Right ventricle myocardium superior (tissue), 1 donor: ENCODE measurements around the gene ACCSL. TPM values are rescaled to one million over a fixed set of nuclear protein-coding genes. Genes with fewer than 3 reads are reported as not detected.
A peak's percentile ranks its signal among the peaks of the same experiment; 100 is the strongest.

Experiments used
- ATAC-seq: fragments of 200-7000 bp; cut with Tn5 transposase; one replicate; pipeline ENCODE4 v1.9.1; 2020; ENCODE audit warnings: mild to moderate bottlenecking; ENCODE audit not compliant: poor library complexity
- DNase-seq: peaks from one replicate; pipeline ENCODE4 v3.0.0-alpha.2; 2020
- intact Hi-C: fragments of 100-400 bp; cut with DNase I; formaldehyde crosslinking; loops from one replicate; pipeline ENCODE4 v1.11.2; 2022
- long read RNA-seq: library from polyadenylated mRNA; unstranded; transcript quantifications from one replicate; pipeline ENCODE4 v2.0.0, GENCODE V29; 2021
- total RNA-seq: library from RNA; stranded (reverse); fragmentation: NEBNext Ultra II Directional; extraction: Animal tissue kit (Norgen Biotek cat#: 25700); gene quantifications from one replicate; pipeline ENCODE4 v1.2.1, GENCODE V29; 2021
- donor health status: DM: no; HTN: yes; CAD: no; lungs with severe emphysema.

Gene ACCSL
- total RNA-seq, result not detected
- long read RNA-seq, result 0 reads

- DNase-seq (no peak), ATAC-seq (no peak)
- intact Hi-C loops, result no loop called here
Observed at GRCh38 chr11:44047931-44048431, at the start of gene ACCSL. Gene ACCSL, plus strand, starts transcription at chr11:44047981. Its CDS starts 56 bp downstream, at chr11:44048037.

GRCh38 chr11:43998308-43998707, 49.5 kb upstream of the ACCSL start:
- intact Hi-C loops, result no loop called here
- ATAC-seq, result no peak
- DNase-seq, result no peak

DNA sequence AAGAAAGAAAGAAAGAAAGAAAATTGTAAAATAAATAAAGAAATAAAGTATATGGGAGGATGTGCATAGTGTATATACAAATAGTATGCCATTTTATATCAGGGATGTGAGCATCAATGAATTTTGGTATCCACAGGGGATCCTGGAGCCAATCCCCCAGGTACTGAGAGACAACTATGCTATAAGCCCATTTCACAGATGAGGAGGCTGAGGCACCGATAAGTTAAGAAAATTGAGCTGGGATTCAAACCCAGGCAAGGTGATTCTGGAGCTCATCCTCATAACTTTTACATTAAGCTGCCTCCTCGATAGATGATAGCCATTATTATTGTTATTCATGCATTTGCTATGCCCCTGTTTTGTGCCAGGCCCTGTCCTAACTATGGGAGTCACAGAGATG, 47.0 kb upstream of the ACCSL start:
- DNase-seq (no peak), ATAC-seq (no peak)
- intact Hi-C loops, result no loop called here

DNA sequence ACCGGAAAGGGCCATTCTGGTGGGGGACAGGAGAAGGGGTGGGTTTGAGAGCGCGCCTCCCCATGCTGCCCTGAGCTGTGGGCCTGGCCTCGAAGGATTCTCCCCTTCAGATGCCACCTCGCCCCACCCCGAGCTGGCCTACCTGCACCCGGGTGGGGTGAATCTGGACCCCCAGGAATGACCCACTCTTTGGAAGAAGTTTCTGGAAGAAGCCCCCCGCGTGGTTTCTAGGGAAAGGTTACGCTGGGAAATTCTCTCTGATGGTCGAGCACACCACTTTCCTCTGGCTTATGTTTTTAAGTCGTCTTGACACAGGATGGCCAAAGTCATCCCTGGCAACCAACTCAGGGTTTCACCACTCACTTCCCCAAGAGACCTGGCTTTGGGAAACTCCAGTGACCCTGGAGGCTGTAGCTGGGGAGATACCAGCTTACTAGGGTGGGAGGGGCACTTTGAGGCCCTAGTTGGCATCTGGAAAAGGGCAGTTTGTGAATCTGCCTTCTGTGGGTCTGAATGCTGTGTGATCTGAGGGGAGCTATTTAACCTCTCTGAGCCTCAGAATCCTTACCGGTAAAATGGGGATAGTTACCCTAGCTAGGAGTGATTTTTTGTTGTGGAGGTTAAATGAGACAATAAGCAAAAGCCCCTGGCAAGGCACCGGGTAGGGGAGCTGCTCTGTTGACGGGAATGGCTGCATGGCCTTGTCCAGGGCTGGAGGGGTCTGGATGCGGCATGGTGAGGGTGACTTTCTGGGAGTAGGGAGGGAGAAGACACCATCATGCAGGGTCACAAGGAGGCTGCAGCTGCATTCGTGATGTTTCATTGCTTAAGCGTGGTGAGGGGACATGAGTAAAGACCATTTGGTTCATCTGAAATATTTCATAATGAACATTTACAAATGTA, 45.3 kb upstream of the ACCSL start:
- DNase-seq, result no peak
- intact Hi-C loops, result no loop called here
- ATAC-seq, result no peak

DNA sequence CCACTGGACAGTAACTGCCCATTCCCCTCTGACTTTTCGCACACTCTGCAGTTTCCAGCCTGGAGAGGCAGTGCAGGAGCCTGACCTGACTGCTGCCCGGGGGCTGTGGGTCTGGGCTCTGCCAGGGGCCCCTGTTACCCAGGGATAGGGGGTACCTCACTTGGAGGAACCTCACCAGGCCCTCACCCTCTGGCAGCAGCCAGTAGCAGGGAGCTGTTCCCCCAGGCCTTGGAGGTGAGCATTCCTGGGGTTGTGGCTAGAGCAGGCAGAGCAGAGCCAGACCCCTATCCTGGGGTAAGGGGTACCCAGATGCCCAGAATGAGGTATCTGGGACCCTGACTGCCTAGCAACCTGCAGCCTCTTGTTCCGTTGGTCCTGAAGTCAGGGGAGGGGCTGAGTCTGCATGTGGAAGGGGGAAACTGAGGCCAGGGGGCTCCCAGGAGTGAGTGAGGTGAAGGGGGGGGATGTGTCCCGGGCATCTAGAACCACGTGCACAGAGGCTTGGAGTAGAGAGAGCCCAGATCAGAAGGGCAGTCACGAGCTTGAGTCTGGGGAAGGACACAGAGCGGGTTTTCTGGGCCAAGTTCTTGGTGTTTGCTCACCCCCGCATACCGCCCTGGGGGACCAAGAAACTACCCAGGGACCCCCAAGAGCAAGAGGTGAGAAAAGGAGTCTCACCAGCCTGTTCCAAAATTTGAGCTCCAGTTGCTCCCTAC, 43.9 kb upstream of the ACCSL start:
- intact Hi-C loops, result no loop called here
- no peak for DNase-seq
- no peak for ATAC-seq

DNA sequence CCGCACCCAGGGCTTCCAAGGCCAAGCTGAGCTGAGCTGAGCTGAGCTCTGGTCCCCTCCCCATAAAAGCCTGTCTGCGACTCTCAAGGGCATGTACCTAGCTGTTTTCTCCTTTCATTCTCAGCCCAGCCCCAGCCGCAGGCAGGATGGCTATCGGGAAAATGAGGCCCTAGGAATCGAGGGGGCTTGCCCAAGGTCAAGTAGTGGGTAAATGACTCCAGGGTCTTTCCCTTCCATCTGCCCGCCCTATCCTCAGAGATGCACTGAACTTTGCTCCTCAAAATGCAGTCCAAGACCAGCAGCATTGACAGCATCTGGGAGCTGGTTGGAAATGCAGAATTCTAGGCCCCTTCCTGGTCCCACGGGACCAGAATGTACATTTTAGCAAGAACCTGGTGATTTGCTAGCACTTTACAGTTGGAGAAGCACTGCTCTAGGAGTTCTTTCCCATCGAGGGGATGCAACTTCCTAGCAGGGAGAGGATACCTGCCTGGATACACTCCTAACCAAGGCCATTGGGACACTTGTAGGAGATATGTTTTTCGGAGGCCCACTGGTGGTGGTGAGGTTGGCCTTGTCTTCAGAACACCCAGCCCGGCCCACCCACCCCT, 43.2 kb upstream of the ACCSL start:
- DNase-seq (no peak), ATAC-seq (no peak)
- intact Hi-C loops, result no loop called here

GRCh38 chr11:44005063-44005701, 42.6 kb upstream of the ACCSL start:
- DNase-seq, result no peak
- no peak for ATAC-seq
- intact Hi-C loops, result no loop called here

DNA sequence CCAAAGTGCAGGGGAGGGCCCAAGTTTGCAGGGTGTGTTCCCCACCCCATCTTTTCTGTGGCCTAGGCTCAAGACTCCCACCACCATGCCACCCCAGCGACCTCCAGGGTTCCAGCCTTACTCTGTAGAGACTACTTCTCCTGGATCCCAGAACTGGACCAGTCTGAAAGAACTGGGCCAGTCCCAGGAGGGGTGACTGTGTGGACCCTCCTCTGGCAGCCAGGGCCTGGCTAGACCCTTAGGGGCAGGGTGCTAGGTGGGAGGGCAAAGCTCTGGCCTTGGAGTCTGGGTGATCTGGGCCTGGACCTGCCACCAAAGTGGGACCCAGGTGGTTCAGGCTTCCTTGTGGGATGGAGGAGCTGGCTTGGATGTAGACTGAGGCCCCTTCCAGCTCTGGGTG, 41.8 kb upstream of the ACCSL start:
- no peak for DNase-seq
- intact Hi-C loops, result no loop called here
- ATAC-seq, result no peak

DNA sequence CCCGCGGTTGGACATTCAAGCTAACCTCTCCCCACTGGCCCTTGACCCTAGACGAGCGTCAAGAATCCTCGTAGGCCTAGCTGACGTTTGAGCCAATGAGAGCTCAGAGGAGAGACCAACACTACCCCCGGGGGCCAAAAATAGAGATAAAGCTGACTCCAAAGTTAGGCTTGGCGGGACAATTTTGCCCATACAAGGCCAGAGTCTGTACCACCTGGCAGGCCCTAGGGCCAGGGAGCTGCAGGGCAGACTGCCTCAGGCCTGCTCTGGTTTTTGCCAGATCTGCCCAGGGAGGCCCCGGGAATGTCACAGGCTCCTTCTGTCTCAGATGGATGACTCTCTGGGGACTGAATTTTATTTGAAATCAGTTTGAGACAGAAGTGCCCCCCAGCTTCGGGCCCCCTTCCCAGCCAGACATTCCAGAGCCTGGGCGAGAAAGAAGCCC, 40.8 kb upstream of the ACCSL start:
- ATAC-seq (peak; percentile 40), DNase-seq (no peak)
- intact Hi-C loops, result no loop called here

- DNase-seq, result no peak
- intact Hi-C loops, result no loop called here
- no peak for ATAC-seq
Observed at GRCh38 chr11:44007481-44008087, 40.2 kb upstream of the ACCSL start.

DNA sequence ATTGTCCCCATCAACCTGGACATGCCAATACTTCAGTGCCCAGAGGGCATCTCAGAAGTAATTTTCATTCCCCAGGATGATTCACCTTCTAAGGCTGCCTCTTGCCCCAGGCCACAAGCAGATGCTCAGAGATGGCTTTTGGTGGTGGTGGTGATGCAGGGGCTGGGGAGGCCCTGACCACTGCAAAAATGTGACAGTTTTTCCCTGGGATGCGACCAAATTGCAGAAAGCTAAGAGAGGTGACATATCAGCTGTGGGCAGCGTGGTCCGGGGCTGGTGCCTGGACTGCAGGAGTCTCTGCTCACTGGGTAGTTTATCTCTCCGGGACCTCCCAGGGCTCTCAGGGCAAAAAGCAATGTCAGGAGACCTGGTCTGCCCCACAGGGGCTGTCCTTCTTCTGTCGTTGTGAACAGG, 39.7 kb upstream of the ACCSL start:
- ATAC-seq (no peak), DNase-seq (no peak)

GRCh38 chr11:44008698-44009097, 39.1 kb upstream of the ACCSL start:
- no peak for DNase-seq
- intact Hi-C loops, result no loop called here
- ATAC-seq, result no peak

More for the DNA sequence above, 39.7 kb upstream of the ACCSL start:
- intact Hi-C loops, result no loop called here

- ATAC-seq (no peak), DNase-seq (no peak)
- intact Hi-C loops, result no loop called here
Observed at GRCh38 chr11:44010789-44011251, 37.0 kb upstream of the ACCSL start.

- DNase-seq (no peak), ATAC-seq (no peak)
- intact Hi-C loops, result no loop called here
Observed at GRCh38 chr11:44011797-44012196, 36.0 kb upstream of the ACCSL start.

GRCh38 chr11:44014968-44015623, 32.7 kb upstream of the ACCSL start:
- no peak for DNase-seq
- ATAC-seq, result no peak
- intact Hi-C loops, result no loop called here

DNA sequence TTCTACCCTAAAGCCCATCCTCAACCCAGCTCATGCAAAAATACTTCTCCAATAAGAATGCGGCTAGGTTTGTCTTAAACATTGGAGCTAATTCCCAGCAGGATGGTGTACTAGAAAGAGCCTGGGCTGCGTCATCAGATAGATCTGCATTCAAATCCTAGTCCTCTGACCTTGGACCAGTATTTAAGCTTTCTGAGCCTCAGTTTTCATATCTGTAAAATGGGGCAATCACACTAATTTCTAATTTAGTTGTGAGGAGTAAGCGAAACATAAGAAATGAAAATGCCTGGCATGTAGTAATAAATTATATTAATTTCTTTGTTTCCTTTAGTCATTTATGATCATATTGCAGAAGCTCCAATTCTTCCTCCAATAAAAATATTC, 32.2 kb upstream of the ACCSL start:
- DNase-seq (no peak), ATAC-seq (no peak)
- intact Hi-C loops, result no loop called here

DNA sequence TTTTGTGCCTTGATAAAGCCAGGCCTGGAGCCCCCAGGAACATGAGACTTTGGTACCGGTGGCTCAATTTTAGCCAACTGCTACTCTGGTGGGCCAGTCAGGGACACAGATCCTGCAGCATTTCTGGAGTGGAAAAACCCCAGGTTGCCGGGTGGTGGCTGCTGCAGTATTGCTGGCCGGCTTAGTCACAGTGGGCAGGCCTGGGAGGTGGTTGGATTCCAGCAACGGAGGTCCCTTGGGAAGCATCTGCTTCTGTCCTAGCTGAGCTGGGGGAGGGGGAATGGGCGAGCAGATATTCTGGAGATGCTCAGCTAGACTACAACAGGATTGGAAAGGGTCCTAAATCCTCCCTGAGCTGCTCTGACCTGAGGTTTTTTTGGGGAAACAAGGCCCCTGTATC, 31.6 kb upstream of the ACCSL start:
- DNase-seq (peak; percentile 78), ATAC-seq (peak; percentile 70)
- intact Hi-C loops, result no loop called here
